GM21360 (cell line): ENCODE results near the gene TADA1.
"Not testable (repeated sequence)": the region's sequence is repeated elsewhere in the genome, so short reads cannot be mapped to it uniquely, and the experiment has no call there.

ENCODE experiments used
- ATAC-seq: cut with Tn5 transposase; IDR thresholded peaks from one replicate; pipeline ENCODE4 v1.9.1; 2021; ENCODE audit warnings: mild to moderate bottlenecking, moderate library complexity; ENCODE audit not compliant: unreplicated experiment

TADA1 gene

GRCh38 chr1:166844791-166845190 is 31.3 kb downstream of the TADA1 start:
- ATAC-seq = no peak

- no peak for ATAC-seq
Observed at GRCh38 chr1:166843769-166844596, 32.1 kb downstream of the TADA1 start.

GRCh38 chr1:166843322-166843721 is 32.7 kb downstream of the TADA1 start:
- no peak for ATAC-seq

GRCh38 chr1:166840309-166841274 is 35.5 kb downstream of the TADA1 start:
- no peak for ATAC-seq

GRCh38 chr1:166839600-166840308 is 36.3 kb downstream of the TADA1 start:
- peak; percentile 39 for ATAC-seq

GRCh38 chr1:166838766-166839599 is 37.1 kb downstream of the TADA1 start, which contains the start of gene POGK:
Gene POGK (plus strand): TSS chr1:166839475. CDS start chr1:166840957, 1,482 bp downstream.
- peak; percentile 95 for ATAC-seq

GRCh38 chr1:166836733-166837132 is 39.3 kb downstream of the TADA1 start:
- ATAC-seq = no peak

- not testable (repeated sequence) for ATAC-seq
Observed at GRCh38 chr1:166829762-166830161, 46.3 kb downstream of the TADA1 start.

GRCh38 chr1:166827426-166827825 is 48.6 kb downstream of the TADA1 start:
- ATAC-seq = no peak

- no peak for ATAC-seq
Observed at GRCh38 chr1:166822385-166822784, 53.7 kb downstream of the TADA1 start.

- ATAC-seq = no peak
Observed at GRCh38 chr1:166819974-166820373, 56.1 kb downstream of the TADA1 start.

- no peak for ATAC-seq
Observed at GRCh38 chr1:166814611-166815010, 61.5 kb downstream of the TADA1 start.

GRCh38 chr1:166813508-166814223 is 62.4 kb downstream of the TADA1 start:
- ATAC-seq = no peak

- ATAC-seq = no peak
Observed at GRCh38 chr1:166811691-166812090, 64.4 kb downstream of the TADA1 start.

- no peak for ATAC-seq
Observed at GRCh38 chr1:166808952-166809351, 67.1 kb downstream of the TADA1 start.
